HepG2 (cell line): ENCODE data around the gene ETFA. TPM values are rescaled to one million over a fixed set of nuclear protein-coding genes. Genes with fewer than 3 reads are reported as not detected.

Experiments
- ATAC-seq: fragments of 200-7000 bp; cut with Tn5 transposase; 3 replicates; pipeline ENCODE4 v1.9.1; 2020; ENCODE audit warnings: mild to moderate bottlenecking, moderate library complexity
- BruUV-seq: library from RNA; stranded (reverse); fragments of 400-500 nt; replicated peaks from 2 replicates; lab custom pipeline; 2021; lab: Mats Ljungman, UMichigan
- CTCF ChIA-PET: fragments of 300-600 bp; formaldehyde crosslinking; extraction: SDS; loops from one replicate; lab custom pipeline; 2021; ENCODE audit warnings: low total read pairs, inconsistent platforms, low intra/inter-chr PET ratio; lab: Yijun Ruan, JAX
- POLR2A ChIA-PET: fragments of 350-600 bp; sonication (Branson Sonifier 250); formaldehyde crosslinking; loops from one replicate; lab custom pipeline; 2020; ENCODE audit warnings: antibody characterized with exemption, inconsistent platforms; lab: Yijun Ruan, JAX
- DNase-seq: peaks from one replicate; pipeline ENCODE4 v3.0.0-alpha.2; 2015; ENCODE audit warnings: low spot score
- FAIRE-seq: peaks from 3 replicates; lab custom pipeline; 2011; peaks lifted over from hg19 to GRCh38; lab: Jason Lieb, UNC
- H2AFZ ChIP-seq: one replicate; pipeline ENCODE4 v1.6.1; 2011; ENCODE audit warnings: low read length, inconsistent platforms
- H3K27ac ChIP-seq: fragments of 300-600 bp; 3 replicates; pipeline ENCODE4 v1.8.0; 2011; ENCODE audit warnings: mixed run types, mild to moderate bottlenecking, mixed read lengths, low read length, inconsistent platforms; ENCODE audit not compliant: insufficient read depth; ENCODE audit errors: extremely low read length
- H3K27me3 ChIP-seq, 2 experiments: fragments of 200-600 bp in 1 of 2; 2 replicates in 1 of 2; 3 replicates in 1 of 2; pipeline versions ENCODE4 v1.6.0 to v1.8.0; 2011; ENCODE audit warnings: low read length in 2 of 2, mild to moderate bottlenecking in 2 of 2, moderate library complexity in 2 of 2, inconsistent platforms in 1 of 2; ENCODE audit not compliant: insufficient read depth in 2 of 2, control insufficient read depth in 1 of 2
- H3K36me3 ChIP-seq, 2 experiments: fragments of 200-600 bp in 1 of 2; replicated peaks in 1 of 2; 2 replicates in 1 of 2; 3 replicates in 1 of 2; pipeline versions ENCODE4 v1.5.1 to v1.8.0; 2011; ENCODE audit warnings: low read length in 2 of 2, inconsistent platforms in 1 of 2; ENCODE audit not compliant: insufficient read depth in 2 of 2, control insufficient read depth in 1 of 2
- H3K4me1 ChIP-seq: 2 replicates; pipeline ENCODE4 v1.5.1; 2012; ENCODE audit warnings: low read length, inconsistent platforms; ENCODE audit not compliant: insufficient read depth
- H3K4me2 ChIP-seq: 2 replicates; pipeline ENCODE4 v1.6.0; 2011; ENCODE audit warnings: low read depth, low read length, inconsistent platforms
- H3K4me3 ChIP-seq, 3 experiments: fragments of 200-600 bp in 1 of 3; sonication (generic), shearing (Covaris generic) in 1 of 3; replicated peaks in 1 of 3; 2 replicates each; pipeline ENCODE4 v1.5.1; 2011 to 2016; ENCODE audit warnings: low read length in 3 of 3, inconsistent platforms in 2 of 3, low read depth in 2 of 3, mild to moderate bottlenecking in 2 of 3, control low read depth in 1 of 3, mixed read lengths in 1 of 3; ENCODE audit not compliant: insufficient read depth in 1 of 3
- H3K79me2 ChIP-seq: one replicate; pipeline ENCODE4 v1.6.1; 2011; ENCODE audit warnings: low read length, inconsistent platforms; ENCODE audit not compliant: insufficient read depth
- H3K9ac ChIP-seq: 2 replicates; pipeline ENCODE4 v1.6.0; 2011; ENCODE audit warnings: mild to moderate bottlenecking, low read depth, low read length, inconsistent platforms; ENCODE audit not compliant: insufficient read depth
- H3K9me3 ChIP-seq: 2 replicates; pipeline ENCODE4 v1.5.1; 2012; ENCODE audit warnings: mild to moderate bottlenecking, low read length
- H4K20me1 ChIP-seq: 2 replicates; pipeline ENCODE4 v1.6.0; 2011; ENCODE audit warnings: inconsistent platforms, mild to moderate bottlenecking, low read length, moderate library complexity; ENCODE audit not compliant: insufficient read depth
- KDM1A ChIP-seq: IDR thresholded peaks from 2 replicates; pipeline ENCODE4 v1.6.1; 2016; ENCODE audit warnings: missing compliant biosample characterization
- MZF1 ChIP-seq: sonication (generic); formaldehyde crosslinking; IDR thresholded peaks from 2 replicates; pipeline ENCODE4 v1.8.1; 2023; ENCODE audit warnings: mild to moderate bottlenecking, missing genetic modification reagents, borderline replicate concordance
- ZNF18 ChIP-seq: sonication (generic); formaldehyde crosslinking; IDR thresholded peaks from 2 replicates; pipeline ENCODE4 v1.8.0; 2022; ENCODE audit warnings: mild to moderate bottlenecking, missing genetic modification reagents; ENCODE audit not compliant: insufficient replicate concordance
- ZNF543 ChIP-seq: sonication (generic); formaldehyde crosslinking; IDR thresholded peaks from 2 replicates; pipeline ENCODE4 v1.4.0; 2020; ENCODE audit warnings: mild to moderate bottlenecking, missing genetic modification reagents
- ZNF629 ChIP-seq: sonication (generic); formaldehyde crosslinking; conservative IDR thresholded peaks from 2 replicates; pipeline ENCODE4 v1.5.0; 2020; ENCODE audit warnings: missing genetic modification reagents
- WGBS: methylation state at CpG from one replicate; pipeline ENCODE4 v1.1.6; 2017; ENCODE audit warnings: low lambda C conversion rate; 5-methylcytosine and 5-hydroxymethylcytosine counted together
- in situ Hi-C: cut with HindIII; loops from 2 replicates; pipeline ENCODE4 v1.10.0; 2017; ENCODE audit warnings: low pct_unique_long_range_greater_than_20kb; ENCODE audit not compliant: extremely low pct_ligation_motif_present
- intact Hi-C: fragments of 100-400 bp; cut with micrococcal nuclease; formaldehyde crosslinking; loops from one replicate; pipeline ENCODE4 v1.10.0; 2022; ENCODE audit not compliant: unreplicated experiment
- polyA plus RNA-seq, 8 experiments: library from polyadenylated mRNA; depleted of rRNA in 3 of 8; stranded (reverse) in 7 of 8; unstranded in 1 of 8; fragments of >200 nt; fragmentation: Illumina TruSeq in 4 of 8; extraction: Trizol in 4 of 8; gene quantifications; 2 replicates each; pipeline versions ENCODE4 v1.2.1 to v1.2.3, GENCODE V29; 2011 to 2016; ENCODE audit warnings: low read depth in 4 of 8, missing spikeins in 1 of 8, mixed read lengths in 1 of 8; ENCODE audit not compliant: insufficient read depth in 1 of 8
- total RNA-seq, 5 experiments: library from RNA; depleted of rRNA; stranded (reverse); fragments of >200 nt; fragmentation: Illumina TruSeq; extraction: Trizol; gene quantifications; 2 replicates each; pipeline ENCODE4 v1.2.3, GENCODE V29; 2016; ENCODE audit warnings: low read depth in 1 of 5

Gene ETFA
- total and polyA plus RNA-seq, 2 of the 13 experiments (the other 11 are each of a cell fraction or from before 2014, with no cell fraction given), result 291 to 396 TPM

GRCh38 chr15:76334438-76335306 lies 23.4 kb upstream of the ETFA start:
- Histone ChIP-seq H3K4me2 (peak overlapping the region; percentile 97), H3K4me1 (peaks cover 53% of the 10 kb centered on the region), H3K36me3 (no peaks in the 10 kb centered on the region), H3K79me2 (peaks cover 30% of the 10 kb centered on the region), H3K27me3 (no peaks in the 10 kb centered on the region; a peak in 3 of 5 replicates)
- FAIRE-seq (no peak), DNase-seq (no peak)
- ChIA-PET CTCF (interaction anchor here (1.2 kb wide), 1 partner anchor 144 kb away, joined by 4 read pairs; no protein-coding TSS in a partner anchor), POLR2A (interaction anchor here (0.9 to 5.5 kb wide), 8 partner anchors 11 to 149 kb away, joined by 3 to 132 read pairs (median 4); partner anchors contain the start of gene ETFA)
- WGBS, result 85% methylated on average over 43 of the region's 44 CpGs
- TF ChIP-seq KDM1A (CRISPR knock-in tag), result 0 out of 2 replicates have a peak, but pooled peaks have one; percentile 19
- TF ChIP-seq ZNF543 (CRISPR knock-in tag), result 0 out of 2 replicates have a peak, but pooled peaks have one; percentile 15
- TF ChIP-seq MZF1 (CRISPR knock-in tag), result no peak
- peak; percentile 93 for TF ChIP-seq ZNF629
- TF ChIP-seq ZNF18 (CRISPR knock-in tag), result peak; percentile 14
- TF ChIP-seq, all 625 proteins: peak for 4
- H4K20me1 ChIP-seq, result peaks cover 8% of the 10 kb centered on the region; the same call in 1 of the 2 replicates
- in situ Hi-C loops (loop anchor here (5.0 kb wide), 2 partner anchors 97 to 142 kb away; no protein-coding TSS in a partner anchor), intact Hi-C loops (loop anchor here (5.0 to 10.0 kb wide), 5 partner anchors 32 to 533 kb away; no protein-coding TSS in a partner anchor)
- peak overlapping the region; percentile 35 for H3K27ac ChIP-seq
- no peak overlapping the region for H2AFZ ChIP-seq
- no peak for ATAC-seq
- H3K9me3 ChIP-seq, result no peaks in the 10 kb centered on the region
- BruUV-seq, result no TSS peak
- H3K9ac ChIP-seq, result peak overlapping the region; percentile 89
- H3K4me3 ChIP-seq, result peak overlapping the region; percentile 2 to 77 (median 23); a peak in 4 of 6 replicates
